Mesothelial cell of epicardium (in vitro differentiated cells): Measurements from ENCODE around the gene APOL3. TPM values are rescaled to one million over a fixed set of nuclear protein-coding genes. Genes with fewer than 3 reads are reported as not detected.

Source experiments
- DNase-seq, 2 experiments: peaks; one replicate each; pipeline ENCODE4 v3.0.0; 2021; ENCODE audit warnings: low spot score in 2 of 2; ENCODE audit not compliant: unreplicated experiment in 2 of 2
- H3K27ac Mint-ChIP-seq: 2 replicates; pipeline ENCODE4 v1.8.0; 2021; ENCODE audit warnings: mixed read lengths
- H3K27me3 Mint-ChIP-seq: 2 replicates; pipeline ENCODE4 v1.8.0; 2021; ENCODE audit warnings: low read depth, mixed read lengths
- H3K36me3 Mint-ChIP-seq: 2 replicates; pipeline ENCODE4 v1.8.0; 2021; ENCODE audit warnings: mixed read lengths
- H3K4me1 Mint-ChIP-seq: 2 replicates; pipeline ENCODE4 v1.8.0; 2021; ENCODE audit warnings: mixed read lengths
- H3K4me3 Mint-ChIP-seq: 2 replicates; pipeline ENCODE4 v1.8.0; 2021; ENCODE audit warnings: mild to moderate bottlenecking, moderate library complexity, mixed read lengths
- H3K9me3 Mint-ChIP-seq: 2 replicates; pipeline ENCODE4 v1.8.0; 2021; ENCODE audit warnings: mixed read lengths
- CTCF ChIP-seq: fragments of 200-600 bp; sonication (generic); IDR thresholded peaks from one replicate; pipeline ENCODE4 v1.5.0; 2021; ENCODE audit warnings: antibody characterized with exemption; ENCODE audit not compliant: unreplicated experiment
- total RNA-seq: library from RNA; stranded (reverse); gene quantifications from 3 replicates; pipeline ENCODE4 v1.2.1, GENCODE V29; 2021

APOL3 gene
- total RNA-seq, 1 donor from 2014 or later, result 1.8 TPM

- H3K27me3 Mint-ChIP-seq, result peaks cover 44% of the 10 kb centered on the region
Observed at GRCh38 chr22:36134182-36134581, 26.4 kb downstream of the APOL3 start.

DNA sequence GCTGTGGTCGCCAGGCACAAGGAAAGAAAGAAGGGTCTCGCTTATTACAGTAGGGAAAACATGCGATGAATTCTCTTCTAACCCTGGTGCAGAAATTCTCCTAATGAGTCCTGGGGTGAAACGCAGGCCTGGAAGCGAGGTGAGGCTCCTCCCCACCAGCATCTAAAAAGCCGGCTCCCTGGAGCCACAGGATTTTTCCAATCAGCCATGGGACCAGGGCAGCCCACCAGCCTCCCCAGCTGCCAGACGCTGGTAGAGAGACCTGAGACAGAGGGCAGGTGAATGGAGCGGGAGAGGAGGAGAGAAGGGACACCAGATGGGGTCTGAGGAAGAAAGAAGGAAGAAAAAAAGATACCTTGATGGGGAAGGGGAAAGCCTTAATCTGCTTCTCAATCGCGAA is 28.6 kb downstream of the APOL3 start:
- Mint-ChIP-seq H3K27me3 (peaks cover 62% of the 10 kb centered on the region), H3K4me3 (no peak overlapping the region), H3K4me1 (no peaks in the 10 kb centered on the region), H3K9me3 (no peaks in the 10 kb centered on the region), H3K27ac (no peak overlapping the region), H3K36me3 (no peaks in the 10 kb centered on the region)
- DNase-seq, result no peak
- TF ChIP-seq CTCF, result no peak

More at GRCh38 chr22:36134182-36134581, 26.4 kb downstream of the APOL3 start:
- no peaks in the 10 kb centered on the region for H3K36me3 Mint-ChIP-seq
- H3K4me3 Mint-ChIP-seq, result no peak overlapping the region
- no peak for TF ChIP-seq CTCF
- H3K4me1 Mint-ChIP-seq, result no peaks in the 10 kb centered on the region
- H3K9me3 Mint-ChIP-seq, result no peaks in the 10 kb centered on the region
- no peak for DNase-seq
- H3K27ac Mint-ChIP-seq, result no peak overlapping the region

GRCh38 chr22:36129486-36130388 is 30.8 kb downstream of the APOL3 start:
- H3K4me3 Mint-ChIP-seq, result no peak overlapping the region
- H3K9me3 Mint-ChIP-seq, result no peaks in the 10 kb centered on the region
- no peak overlapping the region for H3K27ac Mint-ChIP-seq
- H3K27me3 Mint-ChIP-seq, result peaks cover 65% of the 10 kb centered on the region
- no peak for DNase-seq
- no peak for TF ChIP-seq CTCF
- H3K36me3 Mint-ChIP-seq, result no peaks in the 10 kb centered on the region
- no peaks in the 10 kb centered on the region for H3K4me1 Mint-ChIP-seq

- TF ChIP-seq CTCF, result no peak
- Mint-ChIP-seq H3K36me3 (no peaks in the 10 kb centered on the region), H3K27ac (no peak overlapping the region), H3K27me3 (peaks cover 68% of the 10 kb centered on the region), H3K9me3 (no peaks in the 10 kb centered on the region), H3K4me3 (no peak overlapping the region), H3K4me1 (peaks cover under 1% of the 10 kb centered on the region)
- no peak for DNase-seq
Observed at GRCh38 chr22:36129071-36129470, 31.5 kb downstream of the APOL3 start.

DNA sequence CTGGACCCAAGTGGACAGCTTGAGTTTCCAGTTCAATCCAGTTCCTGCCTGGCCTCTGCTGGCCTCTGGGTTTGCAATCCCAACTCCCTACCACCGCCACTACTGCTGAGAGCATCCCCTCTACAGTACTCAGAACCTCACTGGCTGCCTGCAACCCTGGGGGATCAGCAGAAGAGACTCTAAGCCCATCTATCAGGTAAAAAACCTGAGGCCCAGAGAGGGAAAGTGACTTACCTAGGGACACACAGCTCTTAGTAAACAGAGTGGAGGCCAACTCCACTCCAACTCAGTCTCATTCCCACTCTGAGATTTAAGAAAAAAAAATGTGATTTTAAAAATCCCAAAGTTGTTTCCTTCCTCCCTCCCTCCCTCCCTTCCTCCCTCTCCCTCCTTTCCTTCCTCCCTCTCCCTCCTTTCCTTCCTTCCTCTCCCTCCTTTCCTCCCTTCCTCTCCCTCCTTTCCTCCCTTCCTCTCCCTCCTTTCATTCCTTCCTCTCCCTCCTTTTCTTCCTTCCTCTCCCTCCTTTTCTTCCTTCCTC is 34.5 kb downstream of the APOL3 start:
- peaks cover 46% of the 10 kb centered on the region for H3K27me3 Mint-ChIP-seq
- H3K27ac Mint-ChIP-seq, result no peak overlapping the region
- H3K36me3 Mint-ChIP-seq, result no peaks in the 10 kb centered on the region
- no peak for DNase-seq
- TF ChIP-seq CTCF, result no peak
- H3K4me1 Mint-ChIP-seq, result peaks cover 6% of the 10 kb centered on the region
- no peak overlapping the region for H3K4me3 Mint-ChIP-seq
- H3K9me3 Mint-ChIP-seq, result no peaks in the 10 kb centered on the region
